ENCODE results near the gene RHOT1.
"Not testable (repeated sequence)": the region's sequence is repeated elsewhere in the genome, so short reads cannot be mapped to it uniquely, and the experiment has no call there.

RHOT1 gene

GRCh38 chr17:32160526-32160925 is 18.2 kb downstream of the RHOT1 start:
- no peak for DNase-seq

- DNase-seq, result no peak
Observed at GRCh38 chr17:32161029-32161428, 18.7 kb downstream of the RHOT1 start.

GRCh38 chr17:32161506-32162365 is 19.4 kb downstream of the RHOT1 start:
- no peak for DNase-seq

- no peak for DNase-seq
Observed at GRCh38 chr17:32174889-32175288, 32.6 kb downstream of the RHOT1 start.

- not testable (repeated sequence) for DNase-seq
Observed at GRCh38 chr17:32178679-32179078, 36.4 kb downstream of the RHOT1 start.

GRCh38 chr17:32179103-32179502 is 36.8 kb downstream of the RHOT1 start:
- not testable (repeated sequence) for DNase-seq

- DNase-seq, result not testable (repeated sequence)
Observed at GRCh38 chr17:32179526-32179925, 37.2 kb downstream of the RHOT1 start.

- not testable (repeated sequence) for DNase-seq
Observed at GRCh38 chr17:32180262-32180661, 38.0 kb downstream of the RHOT1 start.

GRCh38 chr17:32185875-32186274 is 43.6 kb downstream of the RHOT1 start:
- DNase-seq, result no peak

GRCh38 chr17:32187271-32187670 is 45.0 kb downstream of the RHOT1 start:
- DNase-seq, result no peak

GRCh38 chr17:32189343-32189742 is 47.0 kb downstream of the RHOT1 start:
- no peak for DNase-seq

- DNase-seq, result no peak
Observed at GRCh38 chr17:32191306-32191705, 49.0 kb downstream of the RHOT1 start.

- DNase-seq, result no peak
Observed at GRCh38 chr17:32192379-32192778, 50.1 kb downstream of the RHOT1 start.

GRCh38 chr17:32197987-32198386 is 55.7 kb downstream of the RHOT1 start:
- no peak for DNase-seq

- no peak for DNase-seq
Observed at GRCh38 chr17:32206861-32207260, 64.6 kb downstream of the RHOT1 start.

- no peak for DNase-seq
Observed at GRCh38 chr17:32208436-32208835, 66.1 kb downstream of the RHOT1 start.

GRCh38 chr17:32209608-32210007 is 67.3 kb downstream of the RHOT1 start:
- no peak for DNase-seq

GRCh38 chr17:32211671-32212070 is 69.4 kb downstream of the RHOT1 start:
- DNase-seq, result no peak

GRCh38 chr17:32215696-32216095 is 73.4 kb downstream of the RHOT1 start:
- no peak for DNase-seq

GRCh38 chr17:32222621-32223020 is 80.3 kb downstream of the RHOT1 start:
- no peak for DNase-seq

GRCh38 chr17:32223703-32224102 is 81.4 kb downstream of the RHOT1 start:
- DNase-seq, result no peak

- DNase-seq, result no peak
Observed at GRCh38 chr17:32226886-32227285, 84.6 kb downstream of the RHOT1 start.

- no peak for DNase-seq
Observed at GRCh38 chr17:32227910-32228309, 85.6 kb downstream of the RHOT1 start.

- no peak for DNase-seq
Observed at GRCh38 chr17:32235588-32235987, 93.3 kb downstream of the RHOT1 start.

GRCh38 chr17:32239456-32239855 is 97.2 kb downstream of the RHOT1 start:
- no peak for DNase-seq
